Loucy (cell line): Measurements from ENCODE around the gene PPP1R14C.

ENCODE experiments used
- H2AFZ ChIP-seq: fragments of 200-600 bp; sonication (generic); 2 replicates; pipeline ENCODE4 v1.6.0; 2016; ENCODE audit warnings: antibody characterized with exemption, mild to moderate bottlenecking, low read length, moderate library complexity
- H3F3A ChIP-seq: fragments of 200-600 bp; 2 replicates; pipeline ENCODE4 v1.6.0; 2016; ENCODE audit warnings: antibody characterized with exemption, low read depth, mild to moderate bottlenecking
- H3K27me3 ChIP-seq: fragments of 200-600 bp; sonication (generic); 2 replicates; pipeline ENCODE4 v1.6.1; 2014; ENCODE audit warnings: low read length, mild to moderate bottlenecking; ENCODE audit not compliant: insufficient read depth, poor library complexity, severe bottlenecking
- H3K36me3 ChIP-seq: fragments of 200-600 bp; sonication (generic); 2 replicates; pipeline ENCODE4 v1.6.1; 2016; ENCODE audit warnings: low read length; ENCODE audit not compliant: insufficient read depth
- H3K4me1 ChIP-seq: fragments of 200-600 bp; sonication (generic); 2 replicates; pipeline ENCODE4 v1.5.1; 2014; ENCODE audit warnings: low read length, mild to moderate bottlenecking; ENCODE audit not compliant: insufficient read depth, poor library complexity, severe bottlenecking
- H3K4me2 ChIP-seq: fragments of 200-600 bp; sonication (generic); 2 replicates; pipeline ENCODE4 v1.6.0; 2014; ENCODE audit warnings: antibody characterized with exemption, low read length, low read depth, mild to moderate bottlenecking; ENCODE audit not compliant: poor library complexity, severe bottlenecking
- H3K4me3 ChIP-seq: fragments of 200-600 bp; sonication (generic); 2 replicates; pipeline ENCODE4 v1.5.1; 2014; ENCODE audit warnings: low read length, mild to moderate bottlenecking, mixed read lengths; ENCODE audit not compliant: poor library complexity, severe bottlenecking
- H3K79me2 ChIP-seq: fragments of 200-600 bp; sonication (generic); 2 replicates; pipeline ENCODE4 v1.6.1; 2014; ENCODE audit warnings: low read length; ENCODE audit not compliant: insufficient read depth
- H3K9ac ChIP-seq: fragments of 200-600 bp; sonication (generic); 2 replicates; pipeline ENCODE4 v1.6.0; 2014; ENCODE audit warnings: mild to moderate bottlenecking, low read depth, low read length, moderate library complexity; ENCODE audit not compliant: poor library complexity, severe bottlenecking
- H3K9me2 ChIP-seq: fragments of 200-600 bp; sonication (generic); replicated peaks from 2 replicates; pipeline ENCODE4 v1.6.1; 2016; ENCODE audit warnings: low read depth, low read length, mixed read lengths
- H3K9me3 ChIP-seq: fragments of 200-600 bp; sonication (generic); 2 replicates; pipeline ENCODE4 v1.6.1; 2014; ENCODE audit warnings: mild to moderate bottlenecking, antibody characterized with exemption, low read length, low read depth; ENCODE audit not compliant: insufficient read depth
- H4K20me1 ChIP-seq: fragments of 200-600 bp; sonication (generic); 2 replicates; pipeline ENCODE4 v1.6.0; 2014; ENCODE audit warnings: antibody characterized with exemption, low read length, mild to moderate bottlenecking; ENCODE audit not compliant: insufficient read depth, poor library complexity, severe bottlenecking
- EZH2phosphoT487 ChIP-seq: fragments of 200-600 bp; IDR thresholded peaks from 2 replicates; pipeline ENCODE4 v1.6.1; 2018; ENCODE audit warnings: antibody characterized with exemption, mild to moderate bottlenecking, moderate library complexity, borderline replicate concordance
- TF ChIP-seq, protein P1 (sequence below): fragments of 200-600 bp; sonication (generic); conservative IDR thresholded peaks from 2 replicates; pipeline ENCODE4 v1.5.1; 2014; ENCODE audit warnings: mild to moderate bottlenecking, antibody characterized with exemption, low read length

PPP1R14C gene

DNA sequence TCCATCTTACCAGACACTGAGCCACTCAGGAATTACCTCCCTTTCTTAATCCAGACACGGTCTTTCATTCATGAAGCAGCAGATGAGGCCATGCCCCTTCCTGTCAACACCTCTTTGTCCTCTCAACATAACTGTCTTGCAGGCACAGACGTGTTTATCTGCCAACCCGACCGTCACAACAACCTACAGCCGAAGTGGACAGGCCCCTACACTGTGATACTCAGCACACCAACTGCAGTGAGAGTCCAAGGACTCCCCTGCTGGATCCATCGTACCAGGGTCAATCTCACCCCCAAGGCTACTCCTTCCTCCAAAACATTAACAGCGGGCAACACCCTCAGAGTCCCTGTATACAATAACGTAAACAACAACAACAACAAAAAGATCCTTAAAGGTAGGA is 43.3 kb upstream of the PPP1R14C start:
- Histone ChIP-seq H3K36me3 (no peaks in the 10 kb centered on the region), H3K4me2 (no peak overlapping the region), H3K9me3 (no peaks in the 10 kb centered on the region), H3K9ac (no peak overlapping the region), H3K79me2 (no peaks in the 10 kb centered on the region), H4K20me1 (no peaks in the 10 kb centered on the region), H3K4me3 (no peak overlapping the region), H3K4me1 (peaks cover 7% of the 10 kb centered on the region), H3F3A (no peaks in the 10 kb centered on the region), H3K9me2 (no peaks in the 10 kb centered on the region), H2AFZ (no peak overlapping the region), H3K27me3 (no peaks in the 10 kb centered on the region)
- no peak for TF ChIP-seq EZH2phosphoT487
- TF ChIP-seq, protein P1, sequence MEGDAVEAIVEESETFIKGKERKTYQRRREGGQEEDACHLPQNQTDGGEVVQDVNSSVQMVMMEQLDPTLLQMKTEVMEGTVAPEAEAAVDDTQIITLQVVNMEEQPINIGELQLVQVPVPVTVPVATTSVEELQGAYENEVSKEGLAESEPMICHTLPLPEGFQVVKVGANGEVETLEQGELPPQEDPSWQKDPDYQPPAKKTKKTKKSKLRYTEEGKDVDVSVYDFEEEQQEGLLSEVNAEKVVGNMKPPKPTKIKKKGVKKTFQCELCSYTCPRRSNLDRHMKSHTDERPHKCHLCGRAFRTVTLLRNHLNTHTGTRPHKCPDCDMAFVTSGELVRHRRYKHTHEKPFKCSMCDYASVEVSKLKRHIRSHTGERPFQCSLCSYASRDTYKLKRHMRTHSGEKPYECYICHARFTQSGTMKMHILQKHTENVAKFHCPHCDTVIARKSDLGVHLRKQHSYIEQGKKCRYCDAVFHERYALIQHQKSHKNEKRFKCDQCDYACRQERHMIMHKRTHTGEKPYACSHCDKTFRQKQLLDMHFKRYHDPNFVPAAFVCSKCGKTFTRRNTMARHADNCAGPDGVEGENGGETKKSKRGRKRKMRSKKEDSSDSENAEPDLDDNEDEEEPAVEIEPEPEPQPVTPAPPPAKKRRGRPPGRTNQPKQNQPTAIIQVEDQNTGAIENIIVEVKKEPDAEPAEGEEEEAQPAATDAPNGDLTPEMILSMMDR = no peak

DNA sequence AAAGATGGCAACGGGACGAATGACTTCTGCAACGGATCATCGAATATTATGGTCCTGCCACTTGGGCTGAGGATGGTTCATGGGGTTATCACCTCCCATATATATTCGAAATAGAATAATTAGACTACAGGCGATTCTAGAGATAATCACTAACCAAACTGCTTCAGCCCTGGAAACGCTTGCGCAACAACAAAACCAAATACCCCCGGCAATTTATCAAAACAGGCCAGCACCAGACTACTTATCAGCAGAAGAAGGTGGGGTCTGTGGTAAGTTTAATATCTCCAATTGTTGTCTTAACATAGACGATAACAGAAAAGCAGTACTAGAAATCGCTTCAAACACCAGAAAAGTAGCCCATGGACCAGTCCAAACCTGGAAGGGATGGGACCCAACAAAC is 42.9 kb upstream of the PPP1R14C start:
- Histone ChIP-seq H3K9me2 (no peaks in the 10 kb centered on the region), H3K4me3 (no peak overlapping the region), H3K36me3 (no peaks in the 10 kb centered on the region), H3F3A (no peaks in the 10 kb centered on the region), H3K9me3 (no peaks in the 10 kb centered on the region), H3K79me2 (no peaks in the 10 kb centered on the region), H3K4me1 (peaks cover 2% of the 10 kb centered on the region), H3K4me2 (no peak overlapping the region), H3K9ac (no peak overlapping the region), H2AFZ (no peak overlapping the region), H4K20me1 (no peaks in the 10 kb centered on the region), H3K27me3 (no peaks in the 10 kb centered on the region)
- no peak for TF ChIP-seq EZH2phosphoT487
- TF ChIP-seq, protein P1 = no peak

DNA sequence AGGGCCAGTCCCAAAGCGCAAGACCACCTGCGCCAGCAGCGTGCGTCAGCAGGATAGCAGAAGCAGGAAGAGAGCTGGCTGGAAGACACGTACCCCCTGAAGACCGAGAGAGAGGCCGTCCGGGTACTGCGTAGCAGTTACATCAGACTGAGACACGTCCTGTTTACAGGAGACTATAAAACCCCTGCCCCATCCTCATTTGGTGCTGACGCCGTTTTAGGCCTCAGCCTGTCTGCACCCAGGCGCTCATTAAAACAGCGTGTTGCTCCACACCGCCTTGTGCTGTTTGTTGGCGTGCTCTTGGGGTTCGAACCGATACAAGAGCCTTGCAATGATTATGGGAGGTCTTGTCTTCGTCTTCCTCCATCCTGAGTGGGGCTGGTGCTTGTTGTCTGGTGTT is 42.1 kb upstream of the PPP1R14C start:
- Histone ChIP-seq H3F3A (no peaks in the 10 kb centered on the region), H4K20me1 (no peaks in the 10 kb centered on the region), H3K36me3 (no peaks in the 10 kb centered on the region), H3K79me2 (no peaks in the 10 kb centered on the region), H3K9ac (no peak overlapping the region), H3K27me3 (no peaks in the 10 kb centered on the region), H3K4me3 (no peak overlapping the region), H2AFZ (no peak overlapping the region), H3K9me3 (no peaks in the 10 kb centered on the region), H3K4me1 (no peaks in the 10 kb centered on the region), H3K9me2 (no peaks in the 10 kb centered on the region), H3K4me2 (no peak overlapping the region)
- TF ChIP-seq, protein P1 = no peak
- TF ChIP-seq EZH2phosphoT487 = no peak
